ENCODE results near the gene AHSA1.

DNA sequence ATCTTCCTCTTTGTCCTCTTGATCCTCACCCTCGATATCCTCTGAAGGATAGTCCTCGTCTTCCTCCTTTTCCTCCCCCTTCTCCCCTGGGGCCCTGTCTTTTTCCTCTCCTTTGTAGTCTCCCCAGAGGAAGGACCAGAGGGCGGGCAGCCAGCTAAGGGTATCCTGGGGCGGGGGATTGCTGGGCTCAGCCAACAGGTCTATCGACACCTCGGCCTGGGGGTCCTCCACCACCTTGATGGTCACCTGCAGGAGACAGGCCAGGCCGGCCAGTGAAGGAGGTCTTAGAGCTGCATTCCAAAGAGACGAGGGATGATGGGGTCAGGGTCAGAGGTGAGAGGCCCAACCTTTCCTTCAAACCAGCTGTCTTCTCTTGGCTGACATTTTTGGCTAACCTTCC lies 24.5 kb downstream of the AHSA1 start:
- TF ChIP-seq, protein P1, sequence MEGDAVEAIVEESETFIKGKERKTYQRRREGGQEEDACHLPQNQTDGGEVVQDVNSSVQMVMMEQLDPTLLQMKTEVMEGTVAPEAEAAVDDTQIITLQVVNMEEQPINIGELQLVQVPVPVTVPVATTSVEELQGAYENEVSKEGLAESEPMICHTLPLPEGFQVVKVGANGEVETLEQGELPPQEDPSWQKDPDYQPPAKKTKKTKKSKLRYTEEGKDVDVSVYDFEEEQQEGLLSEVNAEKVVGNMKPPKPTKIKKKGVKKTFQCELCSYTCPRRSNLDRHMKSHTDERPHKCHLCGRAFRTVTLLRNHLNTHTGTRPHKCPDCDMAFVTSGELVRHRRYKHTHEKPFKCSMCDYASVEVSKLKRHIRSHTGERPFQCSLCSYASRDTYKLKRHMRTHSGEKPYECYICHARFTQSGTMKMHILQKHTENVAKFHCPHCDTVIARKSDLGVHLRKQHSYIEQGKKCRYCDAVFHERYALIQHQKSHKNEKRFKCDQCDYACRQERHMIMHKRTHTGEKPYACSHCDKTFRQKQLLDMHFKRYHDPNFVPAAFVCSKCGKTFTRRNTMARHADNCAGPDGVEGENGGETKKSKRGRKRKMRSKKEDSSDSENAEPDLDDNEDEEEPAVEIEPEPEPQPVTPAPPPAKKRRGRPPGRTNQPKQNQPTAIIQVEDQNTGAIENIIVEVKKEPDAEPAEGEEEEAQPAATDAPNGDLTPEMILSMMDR (IDR thresholded peaks at IDR 0.05; ENCODE audit: low read depth, low read length, poor library complexity, severe bottlenecking) = no peak
- no peak for TF ChIP-seq EZH2phosphoT487 (IDR thresholded peaks at IDR 0.05; ENCODE audit: borderline replicate concordance, low read length)

Data from DOHH2 (cell line).